GM12801 (cell line): Measurements from ENCODE around the gene FER1L5.

Experiments
- TF ChIP-seq, protein P1 (sequence below): IDR thresholded peaks from one replicate; pipeline ENCODE4 v1.5.1; 2011; ENCODE audit warnings: control low read depth; ENCODE audit not compliant: insufficient read length; ENCODE audit errors: extremely low read depth

The FER1L5 gene

GRCh38 chr2:96753661-96754282, 111.2 kb downstream of the FER1L5 start:
- TF ChIP-seq, protein P1, sequence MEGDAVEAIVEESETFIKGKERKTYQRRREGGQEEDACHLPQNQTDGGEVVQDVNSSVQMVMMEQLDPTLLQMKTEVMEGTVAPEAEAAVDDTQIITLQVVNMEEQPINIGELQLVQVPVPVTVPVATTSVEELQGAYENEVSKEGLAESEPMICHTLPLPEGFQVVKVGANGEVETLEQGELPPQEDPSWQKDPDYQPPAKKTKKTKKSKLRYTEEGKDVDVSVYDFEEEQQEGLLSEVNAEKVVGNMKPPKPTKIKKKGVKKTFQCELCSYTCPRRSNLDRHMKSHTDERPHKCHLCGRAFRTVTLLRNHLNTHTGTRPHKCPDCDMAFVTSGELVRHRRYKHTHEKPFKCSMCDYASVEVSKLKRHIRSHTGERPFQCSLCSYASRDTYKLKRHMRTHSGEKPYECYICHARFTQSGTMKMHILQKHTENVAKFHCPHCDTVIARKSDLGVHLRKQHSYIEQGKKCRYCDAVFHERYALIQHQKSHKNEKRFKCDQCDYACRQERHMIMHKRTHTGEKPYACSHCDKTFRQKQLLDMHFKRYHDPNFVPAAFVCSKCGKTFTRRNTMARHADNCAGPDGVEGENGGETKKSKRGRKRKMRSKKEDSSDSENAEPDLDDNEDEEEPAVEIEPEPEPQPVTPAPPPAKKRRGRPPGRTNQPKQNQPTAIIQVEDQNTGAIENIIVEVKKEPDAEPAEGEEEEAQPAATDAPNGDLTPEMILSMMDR, result no peak

GRCh38 chr2:96754317-96754716, 111.8 kb downstream of the FER1L5 start:
- TF ChIP-seq, protein P1, result no peak
